ENCODE measurements around the gene SDF2L1. TPM values are rescaled to one million over a fixed set of nuclear protein-coding genes. Genes with fewer than 3 reads are reported as not detected.

SDF2L1 gene
- total RNA-seq, 2 donors from 2014 or later = 30.5 to 87.2 TPM

DNA sequence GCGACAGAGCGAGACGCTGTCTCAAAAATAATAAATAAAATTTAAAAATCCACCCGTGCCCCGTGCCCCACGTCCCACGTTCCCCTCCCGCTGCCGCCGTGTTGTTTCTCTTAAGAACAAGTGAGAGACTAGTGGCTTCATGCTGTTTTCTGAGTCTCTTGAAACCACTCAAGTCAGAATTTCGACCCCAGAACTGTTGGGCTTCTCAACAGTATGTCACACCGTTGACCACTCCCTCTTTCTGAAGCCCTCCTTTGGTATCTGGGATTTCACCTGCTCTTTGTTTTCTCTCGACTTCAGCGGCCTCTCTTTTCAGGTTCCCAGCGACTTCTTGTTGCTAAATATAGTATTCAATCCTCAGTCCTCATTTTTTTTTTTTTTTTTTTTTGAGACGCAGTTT lies 24.7 kb downstream of the SDF2L1 start:
- peaks cover 0 to 9% of the 10 kb centered on the region in 2 donors for H3K36me3 ChIP-seq
- 45% methylated on average over 16 of the region's 16 CpGs for WGBS
- peak overlapping the region in 1 of 2 donors; percentile 86 for H3K27ac ChIP-seq
- H3K27me3 ChIP-seq (replicated peaks; ENCODE audit: insufficient read depth) = no peaks in the 10 kb centered on the region
- intact Hi-C loops (cut with DNase I) = no loop called here
- peak overlapping the region; percentile 78 to 85 for H3K4me3 ChIP-seq
- H3K9me3 ChIP-seq = no peaks in the 10 kb centered on the region
- peaks cover 3% of the 10 kb centered on the region for H3K4me1 ChIP-seq (replicated peaks)
- no peak for DNase-seq (ENCODE audit: low spot score)
- TF ChIP-seq POLR2AphosphoS5 (IDR thresholded peaks at IDR 0.05) (no peak), POLR2A (IDR thresholded peaks at IDR 0.05) (no peak)
- TF ChIP-seq, protein P1, sequence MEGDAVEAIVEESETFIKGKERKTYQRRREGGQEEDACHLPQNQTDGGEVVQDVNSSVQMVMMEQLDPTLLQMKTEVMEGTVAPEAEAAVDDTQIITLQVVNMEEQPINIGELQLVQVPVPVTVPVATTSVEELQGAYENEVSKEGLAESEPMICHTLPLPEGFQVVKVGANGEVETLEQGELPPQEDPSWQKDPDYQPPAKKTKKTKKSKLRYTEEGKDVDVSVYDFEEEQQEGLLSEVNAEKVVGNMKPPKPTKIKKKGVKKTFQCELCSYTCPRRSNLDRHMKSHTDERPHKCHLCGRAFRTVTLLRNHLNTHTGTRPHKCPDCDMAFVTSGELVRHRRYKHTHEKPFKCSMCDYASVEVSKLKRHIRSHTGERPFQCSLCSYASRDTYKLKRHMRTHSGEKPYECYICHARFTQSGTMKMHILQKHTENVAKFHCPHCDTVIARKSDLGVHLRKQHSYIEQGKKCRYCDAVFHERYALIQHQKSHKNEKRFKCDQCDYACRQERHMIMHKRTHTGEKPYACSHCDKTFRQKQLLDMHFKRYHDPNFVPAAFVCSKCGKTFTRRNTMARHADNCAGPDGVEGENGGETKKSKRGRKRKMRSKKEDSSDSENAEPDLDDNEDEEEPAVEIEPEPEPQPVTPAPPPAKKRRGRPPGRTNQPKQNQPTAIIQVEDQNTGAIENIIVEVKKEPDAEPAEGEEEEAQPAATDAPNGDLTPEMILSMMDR (IDR thresholded peaks at IDR 0.05) = no peak

DNA sequence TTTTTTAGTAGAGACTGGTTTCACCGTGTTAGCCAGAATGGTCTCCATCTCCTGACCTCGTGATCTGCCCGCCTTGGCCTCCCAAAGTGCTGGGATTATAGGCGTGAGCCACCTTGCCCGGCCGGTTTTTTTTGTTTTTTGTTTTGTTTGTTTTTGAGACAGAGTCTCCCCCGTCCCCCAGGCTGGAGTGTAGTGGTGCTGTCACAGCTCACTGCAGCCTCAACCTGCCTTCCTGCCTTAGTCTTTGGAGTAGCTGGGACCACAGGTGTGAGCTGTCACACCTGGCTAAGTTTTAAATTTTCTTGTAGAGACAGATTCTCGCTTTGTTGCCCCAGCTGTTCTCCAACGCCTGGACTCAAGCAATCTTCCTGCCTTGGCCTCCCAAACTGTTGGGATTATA lies 26.9 kb downstream of the SDF2L1 start:
- Histone ChIP-seq H3K27ac (peak overlapping the region in 1 of 2 donors; percentile 57), H3K9me3 (no peaks in the 10 kb centered on the region), H3K4me3 (no peak overlapping the region), H3K36me3 (peaks cover 0 to 13% of the 10 kb centered on the region in 2 donors), H3K27me3 (replicated peaks; ENCODE audit: insufficient read depth) (no peaks in the 10 kb centered on the region), H3K4me1 (replicated peaks) (peaks cover 3% of the 10 kb centered on the region)
- intact Hi-C loops (cut with DNase I) = no loop called here
- no peak for DNase-seq (ENCODE audit: low spot score)
- TF ChIP-seq POLR2A (IDR thresholded peaks at IDR 0.05) (no peak), POLR2AphosphoS5 (IDR thresholded peaks at IDR 0.05) (peak; percentile 17)
- TF ChIP-seq, protein P1 (IDR thresholded peaks at IDR 0.05) = no peak
- WGBS = 41% methylated on average over 9 of the region's 9 CpGs

DNA sequence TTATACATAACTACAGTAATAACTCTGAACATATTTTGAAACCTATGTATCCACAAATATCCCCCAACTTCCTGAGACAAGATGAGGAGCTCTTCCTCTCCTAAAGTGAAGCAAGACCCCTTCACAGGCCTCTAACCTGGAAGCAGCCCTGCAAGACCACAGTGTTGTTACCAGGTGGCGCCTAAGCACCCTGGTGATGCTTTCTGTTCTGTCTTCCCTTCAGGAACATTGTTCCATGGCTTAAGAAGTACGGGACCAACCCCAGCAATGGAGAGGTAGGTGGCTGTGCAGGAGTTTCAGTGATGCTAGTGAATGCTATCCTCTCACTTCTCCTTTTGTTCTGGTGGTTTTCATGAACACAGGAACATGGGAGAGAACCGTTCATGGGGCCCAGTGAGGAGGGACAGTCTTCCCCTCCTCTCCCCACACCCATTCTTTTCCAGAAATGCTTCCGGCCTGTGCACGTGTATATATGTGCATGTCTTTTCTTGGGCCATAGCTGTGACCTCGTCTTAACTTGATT lies 30.1 kb downstream of the SDF2L1 start:
- no peak overlapping the region for H3K27ac ChIP-seq
- H3K36me3 ChIP-seq = peaks cover 0 to 19% of the 10 kb centered on the region in 2 donors
- TF ChIP-seq, protein P1 (IDR thresholded peaks at IDR 0.05) = no peak
- TF ChIP-seq POLR2AphosphoS5 (IDR thresholded peaks at IDR 0.05) (no peak), POLR2A (IDR thresholded peaks at IDR 0.05) (no peak)
- H3K4me3 ChIP-seq = no peak overlapping the region
- no peaks in the 10 kb centered on the region for H3K4me1 ChIP-seq (replicated peaks)
- H3K9me3 ChIP-seq = no peaks in the 10 kb centered on the region
- no peak for DNase-seq (ENCODE audit: low spot score)
- intact Hi-C loops (cut with DNase I) = no loop called here
- no peaks in the 10 kb centered on the region for H3K27me3 ChIP-seq (replicated peaks; ENCODE audit: insufficient read depth)
- WGBS = 81% methylated on average over 6 of the region's 6 CpGs

DNA sequence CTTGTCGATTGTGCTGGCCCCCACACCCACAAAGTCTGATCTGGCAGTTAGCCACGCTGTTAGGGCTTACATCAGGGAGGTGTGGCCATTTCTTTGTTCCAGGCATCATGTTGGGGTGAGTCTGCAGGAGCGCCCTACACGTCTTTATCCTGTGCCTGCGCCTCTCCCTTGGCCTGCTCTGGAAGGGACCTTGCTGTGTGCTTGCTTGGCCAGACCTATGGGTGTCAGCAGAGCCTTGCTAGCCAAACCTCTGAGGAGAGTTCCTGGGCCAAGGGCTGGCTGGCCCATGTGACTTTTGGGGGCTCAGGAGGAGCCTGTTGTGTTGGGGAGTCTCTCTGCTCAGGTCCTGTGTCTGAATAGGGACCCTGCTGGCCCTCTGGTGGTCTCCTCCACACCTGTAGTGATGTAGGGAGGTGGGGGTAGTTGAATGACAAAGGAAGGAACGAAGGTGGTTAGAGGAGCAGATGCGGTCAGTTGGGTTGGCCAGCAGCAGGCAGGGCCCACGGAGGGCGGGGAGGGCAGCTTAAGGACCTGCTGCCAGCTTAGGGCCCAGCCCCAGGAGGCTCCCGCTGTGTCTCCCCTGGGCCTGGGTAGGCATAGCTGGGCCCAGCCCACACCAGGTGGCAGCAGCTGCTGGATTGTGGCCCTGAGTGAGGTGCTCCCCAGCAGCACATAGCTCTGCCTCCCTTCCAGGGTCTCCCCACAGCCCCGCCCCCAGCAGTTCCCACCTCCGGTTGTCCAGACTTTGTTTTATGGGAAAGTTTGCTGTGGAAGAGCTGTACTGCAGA lies 31.6 kb downstream of the SDF2L1 start:
- intact Hi-C loops (cut with DNase I) = no loop called here

More for the DNA sequence above, 31.6 kb downstream of the SDF2L1 start:
- Histone ChIP-seq H3K36me3 (peaks cover 0 to 19% of the 10 kb centered on the region in 2 donors), H3K4me1 (replicated peaks) (no peaks in the 10 kb centered on the region), H3K9me3 (no peaks in the 10 kb centered on the region), H3K27ac (no peak overlapping the region), H3K27me3 (replicated peaks; ENCODE audit: insufficient read depth) (no peaks in the 10 kb centered on the region), H3K4me3 (no peak overlapping the region)
- TF ChIP-seq, protein P1 (IDR thresholded peaks at IDR 0.05) = no peak
- no peak for TF ChIP-seq POLR2AphosphoS5 (IDR thresholded peaks at IDR 0.05)
- TF ChIP-seq POLR2A (IDR thresholded peaks at IDR 0.05) = no peak
- no peak for DNase-seq (ENCODE audit: low spot score)
- WGBS = 92% methylated on average over 12 of the region's 12 CpGs

Measured in prostate gland (tissue), 2 donors.